GM19099 (cell line): ENCODE data around the gene PSG11.
"Not testable (repeated sequence)": the region's sequence is repeated elsewhere in the genome, so short reads cannot be mapped to it uniquely, and the experiment has no call there.

ENCODE experiments used
- POLR2A ChIP-seq: IDR thresholded peaks from 3 replicates; pipeline ENCODE4 v1.6.1; 2011; ENCODE audit warnings: low read depth; ENCODE audit not compliant: insufficient read length; ENCODE audit errors: extremely low read depth

The PSG11 gene

GRCh38 chr19:43026369-43026768 lies at the start of gene PSG11:
Gene PSG11 (minus strand): TSS chr19:43026469. CDS start chr19:43026372, 97 bp downstream.
- not testable (repeated sequence) for TF ChIP-seq POLR2A

GRCh38 chr19:43028866-43029265 lies 2.6 kb upstream of the PSG11 start:
- no peak for TF ChIP-seq POLR2A

- no peak for TF ChIP-seq POLR2A
Observed at GRCh38 chr19:42989851-42990250, 36.4 kb downstream of the PSG11 start.

- no peak for TF ChIP-seq POLR2A
Observed at GRCh38 chr19:42985588-42985987, 40.7 kb downstream of the PSG11 start.

- TF ChIP-seq POLR2A = no peak
Observed at GRCh38 chr19:42965176-42965575, 61.1 kb downstream of the PSG11 start.

- TF ChIP-seq POLR2A = no peak
Observed at GRCh38 chr19:42961119-42961518, 65.2 kb downstream of the PSG11 start.
